Heart left ventricle (tissue), 16 donors: Measurements from ENCODE around the gene HLA-C. TPM values are rescaled to one million over a fixed set of nuclear protein-coding genes. Genes with fewer than 3 reads are reported as not detected.

ENCODE experiments used
- ATAC-seq, 4 donors: fragments of 200-7000 bp; cut with Tn5 transposase; one replicate each; pipeline ENCODE4 v1.9.1; 2020 to 2022; ENCODE audit warnings: moderate library complexity in 4 of 4, mild to moderate bottlenecking in 3 of 4, moderate number of reproducible peaks in 1 of 4
- DNase-seq, 5 donors: peaks; one replicate each; pipeline ENCODE4 v3.0.0-alpha.2; 2020
- H3K27ac ChIP-seq, 12 donors: fragments of 200-600 bp; sonication (generic) in 4 of 12; one replicate each; pipeline versions ENCODE4 v1.5.0 to v1.8.0; 2016 to 2022; ENCODE audit warnings: mild to moderate bottlenecking in 2 of 12
- H3K27me3 ChIP-seq, 9 donors: fragments of 200-600 bp; sonication (generic) in 2 of 9; one replicate each; pipeline versions ENCODE4 v1.5.1 to v1.8.0; 2016 to 2022; ENCODE audit warnings: mild to moderate bottlenecking in 3 of 9
- H3K36me3 ChIP-seq, 9 donors: fragments of 200-600 bp; sonication (generic) in 2 of 9; one replicate each; pipeline versions ENCODE4 v1.5.0 to v1.8.0; 2018 to 2022; ENCODE audit warnings: mild to moderate bottlenecking in 2 of 9
- H3K4me1 ChIP-seq, 12 donors: fragments of 200-600 bp; sonication (generic) in 4 of 12; one replicate each; pipeline versions ENCODE4 v1.5.0 to v1.8.0; 2016 to 2022; ENCODE audit warnings: mild to moderate bottlenecking in 3 of 12
- H3K4me3 ChIP-seq, 12 donors: fragments of 200-600 bp; sonication (generic) in 4 of 12; one replicate each; pipeline versions ENCODE4 v1.5.0 to v1.8.0; 2017 to 2022; ENCODE audit warnings: mild to moderate bottlenecking in 9 of 12, moderate library complexity in 4 of 12
- H3K9me3 ChIP-seq, 12 donors: fragments of 200-600 bp; sonication (generic) in 4 of 12; one replicate each; pipeline versions ENCODE4 v1.5.0 to v1.8.0; 2016 to 2022; ENCODE audit warnings: mild to moderate bottlenecking in 1 of 12
- CTCF ChIP-seq, 12 donors: fragments of 200-600 bp; sonication (generic) in 4 of 12; IDR thresholded peaks; one replicate each; pipeline versions ENCODE4 v1.5.0 to v1.8.0; 2018 to 2022; ENCODE audit warnings: antibody characterized with exemption in 12 of 12, mild to moderate bottlenecking in 5 of 12
- POLR2A ChIP-seq, 2 donors: fragments of 450-650 bp; IDR thresholded peaks; one replicate each; pipeline ENCODE4 v1.6.1; 2017; ENCODE audit warnings: antibody characterized with exemption in 2 of 2, mild to moderate bottlenecking in 2 of 2, moderate library complexity in 2 of 2
- WGBS, 4 donors: extraction: QIAGEN DNeasy Blood & Tissue Kit in 2 of 4; methylation state at CpG; one replicate each; pipeline versions ENCODE4 v1.1.5 to v1.1.7; 2013 to 2018; 5-methylcytosine and 5-hydroxymethylcytosine counted together
- intact Hi-C, 10 donors: fragments of 100-400 bp; cut with DNase I; formaldehyde crosslinking; loops; one replicate each; pipeline versions ENCODE4 v1.11.1 to v1.14.2; 2022
- long read RNA-seq, 3 donors: library from polyadenylated mRNA; unstranded; transcript quantifications; one replicate each; pipeline ENCODE4 v2.0.0, GENCODE V29; 2020 to 2021
- polyA plus RNA-seq, 2 donors: library from polyadenylated mRNA; stranded (reverse); fragments of 200-250 nt; gene quantifications; one replicate each; pipeline ENCODE4 v1.2.3, GENCODE V29; 2013
- total RNA-seq, 9 donors: library from RNA; depleted of rRNA in 2 of 9; stranded (reverse); fragments of >200 nt in 2 of 9; fragmentation: NEBNext Ultra II Directional in 3 of 9; extraction: Animal tissue kit (Norgen Biotek cat#: 25700) in 3 of 9; gene quantifications; one replicate each; pipeline versions ENCODE4 v1.1.0 to v1.2.4, GENCODE V29; 2016 to 2023
- donor health status: ischemic (EF 13 %, LVEDD 7.1; RV severe dilation, severe dysfunction).
- donor health status: healthy with polysubstance abuse.
- donor health status: DM: no; HTN: yes; CAD: no.
- donor health status: DM: no; HTN: no; CAD: no.
- donor health status: ischemic (EF 25% LVEDD 6.9; RV normal size, moderate dysfunction).
- donor health status: ischemic (EF 25% LVEDD 5.7; RV mildly dilated, moderate dysfunction).
- donor health status: healthy.
- donor health status: DM: yes; HTN: yes; CAD: no.
- donor health status: ischemic (EF 35%, LVEDD 5.7; RV mildly dilated, moderate dysfunction).
- donor health status: nonischemic (EF 11% LVEDD 7.7; RV severe dilation, severe dysfunction).
- donor health status: DM: yes; HTN: yes; CAD: no.
- donor health status: PGD.
- donor health status: ischemic (EF 29% LVEDD 5.4; RV normal size, mild dysfunction).
- donor health status: nonischemic (EF 23%, LVEDD 6.1; RV moderate dilation, normal function).

Gene HLA-C
- 1,000 to 10,000 TPM in 1 of 9 donors, 100 to 1,000 TPM in 8; 160 to 1,096 (median 318) TPM for total RNA-seq
- 100 to 1,000 TPM; 182 to 211 TPM for polyA plus RNA-seq
- long read RNA-seq, donor 1, transcript HLA-C-208 (6 exons, 1,880 nt): minor isoform, 41 of 180 reads
- long read RNA-seq, donor 1, transcript HLA-C-201 (8 exons, 1,536 nt): major isoform, 75 of 180 reads
- long read RNA-seq, donor 1, partial matches to known transcripts: 51 of 180 reads
- long read RNA-seq, donor 1, other reads (novel, unspliced or antisense): 13 of 180 reads
- long read RNA-seq, donor 2, transcript HLA-C-208 (6 exons, 1,880 nt): minor isoform, 39 of 1,996 reads
- long read RNA-seq, donor 2, transcript HLA-C-201 (8 exons, 1,536 nt): major isoform, 1,716 of 1,996 reads
- long read RNA-seq, donor 2, partial matches to known transcripts: 113 of 1,996 reads
- long read RNA-seq, donor 2, other reads (novel, unspliced or antisense): 127 of 1,996 reads
- long read RNA-seq, donor 3, transcript HLA-C-208 (6 exons, 1,880 nt): minor isoform, 38 of 209 reads
- long read RNA-seq, donor 3, transcript HLA-C-201 (8 exons, 1,536 nt): major isoform, 99 of 209 reads
- long read RNA-seq, donor 3, partial matches to known transcripts: 65 of 209 reads
- long read RNA-seq, donor 3, other reads (novel, unspliced or antisense): 6 of 209 reads

- TF ChIP-seq CTCF (IDR thresholded peaks at IDR 0.05) (peak in 2 of 12 donors; percentile 11 to 23), POLR2A (IDR thresholded peaks at IDR 0.05) (peak in 1 of 2 donors; percentile 98)
- WGBS, 4 donors: 0% methylated on average over 16 to 62 of the region's 62 CpGs
- Histone ChIP-seq H3K9me3 (no peaks in the 10 kb centered on the region), H3K27ac (peak within 1 kb of the TSS; percentile 70 to 100 (median 92)), H3K27me3 (no peaks in the 10 kb centered on the region), H3K4me3 (peak within 1 kb of the TSS; percentile 47 to 99 (median 74)), H3K36me3 (peaks cover 0 to 27% (median 2%) of the 10 kb centered on the region in 9 donors), H3K4me1 (peaks cover 0 to 24% (median 2%) of the 10 kb centered on the region in 12 donors)
- DNase-seq (peak; percentile 91 to 96 (median 94)), ATAC-seq (peak; percentile 97 to 99 (median 99))
- intact Hi-C loops: loop anchor here in 8 of 10 donors (1.0 to 10.0 kb wide), 11 partner anchors 44 to 137 kb away; partner anchors contain the start of genes HLA-B (in 5 of the 8) and PSORS1C2 (in 1 of the 8)
These were observed at the start of gene HLA-C for GRCh38 chr6:31271641-31272357. TSS of gene HLA-C (minus strand) at chr6:31272092. CDS start at chr6:31272071, 21 bp downstream.

- Histone ChIP-seq H3K4me3 (no peak overlapping the region), H3K36me3 (no peaks in the 10 kb centered on the region), H3K4me1 (no peaks in the 10 kb centered on the region), H3K27ac (no peak overlapping the region), H3K27me3 (peaks cover 0 to 16% (median 0%) of the 10 kb centered on the region in 9 donors), H3K9me3 (peaks cover 0 to under 1% (median 0%) of the 10 kb centered on the region in 12 donors)
- DNase-seq: no peak
- WGBS, 4 donors: 0 to 58% (median 35%) methylated on average over 1 of the region's 1 CpG
- TF ChIP-seq CTCF (IDR thresholded peaks at IDR 0.05): no peak
- no peak for TF ChIP-seq POLR2A (IDR thresholded peaks at IDR 0.05)
- intact Hi-C loops: no loop called here
- ATAC-seq: no peak
These were observed 49.3 kb upstream of the HLA-C start for GRCh38 chr6:31321005-31321707.

- WGBS, 4 donors: 33 to 77% (median 51%) methylated on average over 2 of the region's 2 CpGs
- H3K27ac ChIP-seq: no peak overlapping the region
- H3K4me3 ChIP-seq: no peak overlapping the region
- DNase-seq (no peak), ATAC-seq (no peak)
- no peaks in the 10 kb centered on the region for H3K36me3 ChIP-seq
- no peaks in the 10 kb centered on the region for H3K4me1 ChIP-seq
- TF ChIP-seq POLR2A (IDR thresholded peaks at IDR 0.05) (no peak), CTCF (IDR thresholded peaks at IDR 0.05) (no peak)
- intact Hi-C loops: no loop called here
- peaks cover 0 to 51% (median 2%) of the 10 kb centered on the region in 9 donors for H3K27me3 ChIP-seq
- no peaks in the 10 kb centered on the region for H3K9me3 ChIP-seq
These were observed 45.1 kb upstream of the HLA-C start for GRCh38 chr6:31317036-31317435.
